HepG2 (cell line): ENCODE results near the gene UBE2L6. TPM values are rescaled to one million over a fixed set of nuclear protein-coding genes. Genes with fewer than 3 reads are reported as not detected.
A peak's percentile ranks its signal among the peaks of the same experiment; 100 is the strongest.

Experiments
- ATF2 ChIP-seq: sonication (generic); formaldehyde crosslinking; IDR thresholded peaks from 2 replicates; pipeline ENCODE4 v1.4.0; 2020; ENCODE audit warnings: missing genetic modification reagents
- FOSL1 ChIP-seq: sonication (generic); formaldehyde crosslinking; IDR thresholded peaks from 2 replicates; pipeline ENCODE4 v1.9.0; 2021; ENCODE audit warnings: missing genetic modification reagents, borderline replicate concordance
- HMGA1 ChIP-seq: sonication (generic); formaldehyde crosslinking; conservative IDR thresholded peaks from 2 replicates; pipeline ENCODE4 v1.4.0; 2020; ENCODE audit warnings: missing genetic modification reagents
- MTF2 ChIP-seq: sonication (generic); formaldehyde crosslinking; IDR thresholded peaks from 2 replicates; pipeline ENCODE4 v1.5.0; 2020; ENCODE audit warnings: missing genetic modification reagents, borderline replicate concordance
- PITX1 ChIP-seq: sonication (generic); formaldehyde crosslinking; IDR thresholded peaks from 2 replicates; pipeline ENCODE4 v1.5.1; 2020; ENCODE audit warnings: mild to moderate bottlenecking, missing genetic modification reagents
- SALL1 ChIP-seq: sonication (generic); formaldehyde crosslinking; IDR thresholded peaks from 2 replicates; pipeline ENCODE4 v1.8.0; 2022; ENCODE audit warnings: mild to moderate bottlenecking, missing genetic modification reagents
- ZFP91 ChIP-seq: sonication (generic); formaldehyde crosslinking; IDR thresholded peaks from 2 replicates; pipeline ENCODE4 v1.9.0; 2022; ENCODE audit warnings: missing genetic modification reagents, mild to moderate bottlenecking, borderline replicate concordance
- ZNF280D ChIP-seq: sonication (generic); formaldehyde crosslinking; IDR thresholded peaks from 2 replicates; pipeline ENCODE4 v1.5.1; 2020; ENCODE audit warnings: mild to moderate bottlenecking, missing genetic modification reagents
- ZNF292 ChIP-seq: sonication (generic); formaldehyde crosslinking; IDR thresholded peaks from 2 replicates; pipeline ENCODE4 v1.8.1; 2022; ENCODE audit warnings: mild to moderate bottlenecking, low read depth, missing genetic modification reagents, borderline replicate concordance
- ZNF296 ChIP-seq: sonication (generic); formaldehyde crosslinking; conservative IDR thresholded peaks from 2 replicates; pipeline ENCODE4 v1.5.0; 2020; ENCODE audit warnings: mild to moderate bottlenecking, missing genetic modification reagents
- ZNF570 ChIP-seq: sonication (generic); formaldehyde crosslinking; IDR thresholded peaks from 2 replicates; pipeline ENCODE4 v1.4.0; 2020; ENCODE audit warnings: mild to moderate bottlenecking, missing genetic modification reagents, borderline replicate concordance
- ZNF619 ChIP-seq: sonication (generic); formaldehyde crosslinking; IDR thresholded peaks from 2 replicates; pipeline ENCODE4 v1.4.0; 2020; ENCODE audit warnings: mild to moderate bottlenecking, missing genetic modification reagents
- ZNF687 ChIP-seq: sonication (generic); formaldehyde crosslinking; IDR thresholded peaks from 2 replicates; pipeline ENCODE4 v1.5.1; 2020; ENCODE audit warnings: mild to moderate bottlenecking, missing genetic modification reagents, moderate library complexity
- ZNF770 ChIP-seq: sonication (generic); formaldehyde crosslinking; IDR thresholded peaks from 2 replicates; pipeline ENCODE4 v1.5.0; 2020; ENCODE audit warnings: mild to moderate bottlenecking, missing genetic modification reagents
- ZSCAN22 ChIP-seq: sonication (generic); formaldehyde crosslinking; IDR thresholded peaks from 2 replicates; pipeline ENCODE4 v1.4.0; 2020; ENCODE audit warnings: mild to moderate bottlenecking, missing genetic modification reagents
- polyA plus RNA-seq, 8 experiments: library from polyadenylated mRNA; depleted of rRNA in 3 of 8; stranded (reverse) in 7 of 8; unstranded in 1 of 8; fragments of >200 nt; fragmentation: Illumina TruSeq in 4 of 8; extraction: Trizol in 4 of 8; gene quantifications; 2 replicates each; pipeline versions ENCODE4 v1.2.1 to v1.2.3, GENCODE V29; 2011 to 2016; ENCODE audit warnings: low read depth in 4 of 8, missing spikeins in 1 of 8, mixed read lengths in 1 of 8; ENCODE audit not compliant: insufficient read depth in 1 of 8
- total RNA-seq, 5 experiments: library from RNA; depleted of rRNA; stranded (reverse); fragments of >200 nt; fragmentation: Illumina TruSeq; extraction: Trizol; gene quantifications; 2 replicates each; pipeline ENCODE4 v1.2.3, GENCODE V29; 2016; ENCODE audit warnings: low read depth in 1 of 5

UBE2L6 gene
- total and polyA plus RNA-seq, 2 of the 13 experiments (the other 11 are each of a cell fraction or from before 2014, with no cell fraction given), result 30.3 to 30.4 TPM

GRCh38 chr11:57567515-57568329, at the start of gene UBE2L6 (continued):
- TF ChIP-seq ZNF619 (CRISPR knock-in tag) (0 out of 2 replicates have a peak, but pooled peaks have one; percentile 71), MTF2 (CRISPR knock-in tag) (no peak), ATF2 (0 out of 2 replicates have a peak, but pooled peaks have one; percentile 12), HMGA1 (CRISPR knock-in tag) (no peak), ZNF292 (peak; percentile 61; the same call in 1 of the 2 replicates), PITX1 (CRISPR knock-in tag) (0 out of 2 replicates have a peak, but pooled peaks have one; percentile 28), SALL1 (peak; percentile 6; the same call in 1 of the 2 replicates), ZSCAN22 (peak; percentile 82; the same call in 1 of the 2 replicates), ZFP91 (CRISPR knock-in tag) (peak; percentile 81), ZNF280D (peak; percentile 84; the same call in 1 of the 2 replicates), ZNF770 (CRISPR knock-in tag) (peak; percentile 77), FOSL1 (CRISPR knock-in tag) (no peak), ZNF687 (CRISPR knock-in tag) (peak; percentile 63), ZNF296 (no peak), ZNF570 (CRISPR knock-in tag) (no peak)
